GM04504 (cell line): ENCODE results near the gene TSPAN18.
"Not testable (repeated sequence)": the region's sequence is repeated elsewhere in the genome, so short reads cannot be mapped to it uniquely, and the experiment has no call there.

Experiments
- DNase-seq: peaks from one replicate; pipeline ENCODE4 v3.0.0-alpha.2; 2012; ENCODE audit warnings: low read depth

TSPAN18 gene

GRCh38 chr11:44868455-44869421 lies 142.0 kb downstream of the TSPAN18 start:
- DNase-seq = no peak

- no peak for DNase-seq
Observed at GRCh38 chr11:44870181-44870580, 143.4 kb downstream of the TSPAN18 start.

- DNase-seq = no peak
Observed at GRCh38 chr11:44870615-44871176, 143.9 kb downstream of the TSPAN18 start.

- DNase-seq = not testable (repeated sequence)
Observed at GRCh38 chr11:44871682-44872081, 144.9 kb downstream of the TSPAN18 start.

GRCh38 chr11:44872556-44872955 lies 145.8 kb downstream of the TSPAN18 start:
- no peak for DNase-seq

GRCh38 chr11:44873537-44873936 lies 146.8 kb downstream of the TSPAN18 start:
- no peak for DNase-seq

GRCh38 chr11:44874284-44874683 lies 147.5 kb downstream of the TSPAN18 start:
- no peak for DNase-seq

GRCh38 chr11:44875037-44875436 lies 148.3 kb downstream of the TSPAN18 start:
- no peak for DNase-seq

GRCh38 chr11:44876194-44876723 lies 149.5 kb downstream of the TSPAN18 start:
- no peak for DNase-seq

- DNase-seq = no peak
Observed at GRCh38 chr11:44876906-44877305, 150.1 kb downstream of the TSPAN18 start.

- DNase-seq = no peak
Observed at GRCh38 chr11:44877571-44878497, 151.1 kb downstream of the TSPAN18 start.

GRCh38 chr11:44878711-44879110 lies 151.9 kb downstream of the TSPAN18 start:
- no peak for DNase-seq

GRCh38 chr11:44879432-44879831 lies 152.7 kb downstream of the TSPAN18 start:
- DNase-seq = no peak

- no peak for DNase-seq
Observed at GRCh38 chr11:44880511-44880910, 153.7 kb downstream of the TSPAN18 start.

- no peak for DNase-seq
Observed at GRCh38 chr11:44880953-44881352, 154.2 kb downstream of the TSPAN18 start.

- DNase-seq = no peak
Observed at GRCh38 chr11:44883277-44883676, 156.5 kb downstream of the TSPAN18 start.

- DNase-seq = no peak
Observed at GRCh38 chr11:44884056-44884455, 157.3 kb downstream of the TSPAN18 start.

GRCh38 chr11:44885065-44885810 lies 158.5 kb downstream of the TSPAN18 start:
- DNase-seq = no peak

- no peak for DNase-seq
Observed at GRCh38 chr11:44885919-44886789, 159.4 kb downstream of the TSPAN18 start.

- DNase-seq = peak; percentile 58
Observed at GRCh38 chr11:44886790-44887140, 160.0 kb downstream of the TSPAN18 start.
